Suprapubic skin (tissue), 3 donors: Measurements from ENCODE around the gene SCGN.

Experiments used
- CTCF ChIP-seq, 2 donors: fragments of 200-600 bp in 1 of 2; fragments of 450-650 bp in 1 of 2; sonication (generic) in 1 of 2; IDR thresholded peaks; one replicate each; pipeline ENCODE4 v1.5.1; 2016 to 2019; ENCODE audit warnings: antibody characterized with exemption in 2 of 2, mild to moderate bottlenecking in 1 of 2, moderate library complexity in 1 of 2
- POLR2AphosphoS5 ChIP-seq, 3 donors: sonication (generic); formaldehyde crosslinking; IDR thresholded peaks; one replicate each; pipeline ENCODE4 v1.6.1; 2017; ENCODE audit warnings: antibody characterized with exemption in 3 of 3

DNA sequence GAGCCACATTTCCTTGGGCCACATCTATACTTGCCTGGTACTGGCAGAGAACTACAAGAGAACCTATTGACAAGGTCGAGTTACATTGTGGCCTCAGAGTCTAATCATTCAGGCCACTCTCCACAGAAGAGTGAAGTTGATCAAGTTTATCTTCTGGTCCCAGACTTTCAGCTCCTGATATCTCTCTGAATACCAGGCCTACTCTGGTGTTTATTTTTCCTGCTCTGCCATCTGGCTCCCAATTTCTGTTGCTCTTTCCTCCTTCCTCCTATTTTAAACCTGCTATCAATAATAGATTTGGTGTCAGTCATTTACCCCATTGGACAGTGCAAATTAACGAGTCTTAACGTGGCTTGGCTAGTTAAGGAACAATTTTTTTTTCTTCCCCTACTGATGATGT lies 46.6 kb downstream of the SCGN start:
- TF ChIP-seq CTCF (IDR thresholded peaks at IDR 0.05) (no peak), POLR2AphosphoS5 (IDR thresholded peaks at IDR 0.05) (no peak)
